Measurements from ENCODE around the gene CRTAP. TPM values are rescaled to one million over a fixed set of nuclear protein-coding genes. Genes with fewer than 3 reads are reported as not detected.

The CRTAP gene
- total and polyA plus RNA-seq, 2 of the 13 experiments (the other 11 are each of a cell fraction or from before 2014, with no cell fraction given) = 54.2 to 119 TPM

- Histone ChIP-seq H3K27me3 (ENCODE audit: control insufficient read depth in 1 of 2, insufficient read depth in 2 of 2, low read length in 2 of 2) (peaks cover 0 to 8% of the 10 kb centered on the region in 2 experiments; a peak in 1 of 5 replicates), H3K4me1 (ENCODE audit: insufficient read depth, low read length) (peaks cover 23% of the 10 kb centered on the region), H3K4me2 (ENCODE audit: low read depth, low read length) (no peak overlapping the region), H2AFZ (ENCODE audit: low read length) (no peak overlapping the region), H3K9me3 (ENCODE audit: low read length) (no peaks in the 10 kb centered on the region), H3K79me2 (ENCODE audit: insufficient read depth, low read length) (no peaks in the 10 kb centered on the region), H3K27ac (ENCODE audit: extremely low read length, insufficient read depth, low read length) (no peak overlapping the region), H4K20me1 (ENCODE audit: insufficient read depth, low read length) (no peaks in the 10 kb centered on the region), H3K4me3 (replicated peaks in 1 of 3; ENCODE audit: insufficient read depth in 1 of 3, low read depth in 2 of 3, low read length in 3 of 3) (no peak overlapping the region), H3K36me3 (replicated peaks in 1 of 2; ENCODE audit: control insufficient read depth in 1 of 2, insufficient read depth in 2 of 2, low read length in 2 of 2) (no peaks in the 10 kb centered on the region), H3K9ac (ENCODE audit: insufficient read depth, low read depth, low read length) (no peak overlapping the region)
- FAIRE-seq (no peak), ATAC-seq (no peak), DNase-seq (ENCODE audit: low spot score) (no peak)
- no TSS peak for BruUV-seq (replicated peaks)
- TF ChIP-seq ZBTB38 (CRISPR knock-in tag; IDR thresholded peaks at IDR 0.05) (no peak), HDAC1 (CRISPR knock-in tag; IDR thresholded peaks at IDR 0.05) (no peak), ZNF431 (CRISPR knock-in tag; IDR thresholded peaks at IDR 0.05; ENCODE audit: borderline replicate concordance, low read depth) (no peak), NFKBIZ (CRISPR knock-in tag; IDR thresholded peaks at IDR 0.05) (no peak), RARA (CRISPR knock-in tag; IDR thresholded peaks at IDR 0.05) (no peak), PHF5A (CRISPR knock-in tag; IDR thresholded peaks at IDR 0.05; ENCODE audit: low read depth, unreplicated experiment) (no peak), ZNF260 (CRISPR knock-in tag; IDR thresholded peaks at IDR 0.05; ENCODE audit: borderline replicate concordance, low read depth) (no peak), RXRA (CRISPR knock-in tag; IDR thresholded peaks at IDR 0.05) (no peak), CBX5 (CRISPR knock-in tag; IDR thresholded peaks at IDR 0.05; ENCODE audit: borderline replicate concordance) (no peak), ZNF432 (CRISPR knock-in tag; IDR thresholded peaks at IDR 0.05; ENCODE audit: borderline replicate concordance) (no peak), ZNF501 (CRISPR knock-in tag; IDR thresholded peaks at IDR 0.05) (no peak), FOXP1 (IDR thresholded peaks at IDR 0.05) (no peak), FOXP1 (CRISPR knock-in tag; IDR thresholded peaks at IDR 0.05) (no peak), ZMYM4 (CRISPR knock-in tag; IDR thresholded peaks at IDR 0.05) (no peak), NCOA5 (CRISPR knock-in tag; IDR thresholded peaks at IDR 0.05) (no peak), PAF1 (CRISPR knock-in tag; IDR thresholded peaks at IDR 0.05) (no peak), SRSF1 (optimal IDR thresholded peaks at IDR 0.05; ENCODE audit: low read depth, low read length) (no peak), ZNF644 (CRISPR knock-in tag; IDR thresholded peaks at IDR 0.05; ENCODE audit: low read depth) (no peak)
- TF ChIP-seq, protein P1, sequence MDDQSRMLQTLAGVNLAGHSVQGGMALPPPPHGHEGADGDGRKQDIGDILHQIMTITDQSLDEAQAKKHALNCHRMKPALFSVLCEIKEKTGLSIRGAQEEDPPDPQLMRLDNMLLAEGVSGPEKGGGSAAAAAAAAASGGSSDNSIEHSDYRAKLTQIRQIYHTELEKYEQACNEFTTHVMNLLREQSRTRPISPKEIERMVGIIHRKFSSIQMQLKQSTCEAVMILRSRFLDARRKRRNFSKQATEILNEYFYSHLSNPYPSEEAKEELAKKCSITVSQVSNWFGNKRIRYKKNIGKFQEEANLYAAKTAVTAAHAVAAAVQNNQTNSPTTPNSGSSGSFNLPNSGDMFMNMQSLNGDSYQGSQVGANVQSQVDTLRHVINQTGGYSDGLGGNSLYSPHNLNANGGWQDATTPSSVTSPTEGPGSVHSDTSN (CRISPR knock-in tag; IDR thresholded peaks at IDR 0.05; ENCODE audit: borderline replicate concordance) = no peak
- in situ Hi-C loops (cut with HindIII; ENCODE audit: extremely low pct_ligation_motif_present, low pct_unique_long_range_greater_than_20kb) = no loop called here
- POLR2A ChIA-PET = no interaction called here
- CTCF ChIA-PET (ENCODE audit: low intra/inter-chr PET ratio, low total read pairs) = no interaction called here
- intact Hi-C loops (cut with micrococcal nuclease; ENCODE audit: unreplicated experiment) = no loop called here
- 54% methylated on average over 6 of the region's 6 CpGs for WGBS (ENCODE audit: low lambda C conversion rate)
Measured at GRCh38 chr3:33170531-33170930, 56.7 kb downstream of the CRTAP start.

Measured in HepG2 (cell line).